ENCODE data around the gene ITGB3. TPM values are rescaled to one million over a fixed set of nuclear protein-coding genes. Genes with fewer than 3 reads are reported as not detected.
A peak's percentile ranks its signal among the peaks of the same experiment; 100 is the strongest.

The ITGB3 gene
- total and polyA plus RNA-seq, 2 of the 8 experiments (the other 6 are each of a cell fraction or from before 2014, with no cell fraction given): 0.08 to 0.09 TPM

DNA sequence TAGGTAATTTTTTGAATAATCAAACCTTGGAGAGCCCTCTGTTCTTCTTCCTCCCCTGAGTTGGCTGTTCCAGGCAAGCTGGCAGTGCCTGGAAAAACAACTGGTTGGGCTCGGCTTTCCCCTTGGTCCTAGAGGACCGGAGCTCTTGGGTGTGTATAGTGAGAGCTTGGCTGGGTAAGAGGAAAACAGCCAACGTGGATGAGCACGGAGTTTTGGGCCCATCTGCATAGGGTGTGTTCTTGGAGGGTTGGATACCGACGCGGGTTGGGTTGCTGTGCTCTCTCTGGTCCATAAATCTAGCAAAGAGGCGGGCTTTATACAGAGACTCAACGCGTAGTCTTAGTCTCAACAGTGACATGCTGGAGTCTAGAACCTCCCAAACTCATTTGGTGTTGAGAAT is 23.2 kb downstream of the ITGB3 start:
- peaks cover 6 to 18% (median 11%) of the 10 kb centered on the region in 4 experiments for H3K4me1 ChIP-seq (replicated peaks in 1 of 4; ENCODE audit: control insufficient read depth in 3 of 4, insufficient read depth in 4 of 4, low read length in 3 of 4)
- ChIA-PET CTCF (ENCODE audit: partially characterized antibody) (interaction anchor here (2.3 kb wide), 1 partner anchor 12 kb away, joined by 8 read pairs; no protein-coding TSS in a partner anchor), POLR2A (ENCODE audit: partially characterized antibody) (interaction anchor here (1.1 to 1.5 kb wide), 2 partner anchors 12 to 15 kb away, joined by 3 to 5 read pairs; no protein-coding TSS in a partner anchor)
- peak overlapping the region in 1 of 2 experiments; percentile 64; a peak in 1 of 4 replicates for H3K4me2 ChIP-seq (ENCODE audit: insufficient read depth in 1 of 2, low read depth in 2 of 2, low read length in 2 of 2)
- no peak overlapping the region for H4K5ac ChIP-seq (ENCODE audit: insufficient read length, low read depth, low read length)
- H3K27ac ChIP-seq (ENCODE audit: low read depth, low read length): no peak overlapping the region
- TF ChIP-seq CREB1 (IDR thresholded peaks at IDR 0.05) (no peak), CTBP2 (IDR thresholded peaks at IDR 0.05; ENCODE audit: borderline replicate concordance, insufficient read depth, insufficient read length, low read length) (no peak), EZH2 (IDR thresholded peaks at IDR 0.05; ENCODE audit: low read depth, low read length, severe bottlenecking) (no peak), KDM1A (IDR thresholded peaks at IDR 0.05; ENCODE audit: borderline replicate concordance, low read length) (no peak), JUND (IDR thresholded peaks at IDR 0.05; ENCODE audit: low read length) (no peak), RBBP5 (IDR thresholded peaks at IDR 0.05; ENCODE audit: borderline replicate concordance, low read depth, low read length) (0 out of 2 replicates have a peak, but pooled peaks have one; percentile 25)
- no peaks in the 10 kb centered on the region for H3K23me2 ChIP-seq (ENCODE audit: low read depth, low read length)
- H3K27me3 ChIP-seq (replicated peaks in 1 of 4; ENCODE audit: control insufficient read depth in 3 of 4, extremely low read depth in 1 of 4, insufficient read depth in 3 of 4, low read length in 3 of 4): no peaks in the 10 kb centered on the region
- no peaks in the 10 kb centered on the region for H3K79me1 ChIP-seq (ENCODE audit: low read depth, low read length)
- H3K18ac ChIP-seq (ENCODE audit: extremely low read depth, low read length): no peak overlapping the region
- H3K36me3 ChIP-seq (ENCODE audit: control insufficient read depth in 2 of 4, insufficient read depth in 4 of 4, low read length in 3 of 4): no peaks in the 10 kb centered on the region
- H3K79me2 ChIP-seq (ENCODE audit: control insufficient read depth in 1 of 2, insufficient read depth in 2 of 2, low read length in 2 of 2): no peaks in the 10 kb centered on the region
- H4K20me1 ChIP-seq (replicated peaks in 1 of 2; ENCODE audit: control insufficient read depth in 1 of 2, insufficient read depth in 2 of 2, low read length in 2 of 2): no peaks in the 10 kb centered on the region
- no peak overlapping the region for H3K9ac ChIP-seq (replicated peaks in 1 of 4; ENCODE audit: extremely low read depth in 1 of 4, low read depth in 3 of 4, low read length in 3 of 4)
- peak overlapping the region; percentile 93; the same call in 1 of the 2 replicates for H2BK12ac ChIP-seq (ENCODE audit: low read depth, low read length)
- no peak overlapping the region for H2BK5ac ChIP-seq (ENCODE audit: low read depth, low read length)
- no peak overlapping the region for H2AK5ac ChIP-seq (ENCODE audit: low read depth, low read length)
- H4K91ac ChIP-seq (replicated peaks; ENCODE audit: insufficient read length, low read length): no peak overlapping the region
- H2AFZ ChIP-seq (ENCODE audit: low read length): peak overlapping the region; percentile 75; the same call in 1 of the 2 replicates
- peak; percentile 24 for FAIRE-seq
- H2BK120ac ChIP-seq (replicated peaks; ENCODE audit: low read depth, low read length): no peak overlapping the region
- peak overlapping the region; percentile 90 for H2BK15ac ChIP-seq (ENCODE audit: low read length)
- H3K56ac ChIP-seq (replicated peaks; ENCODE audit: insufficient read length, low read depth, low read length): no peak overlapping the region
- H3K4ac ChIP-seq (replicated peaks; ENCODE audit: insufficient read length, low read depth, low read length): no peak overlapping the region
- no peaks in the 10 kb centered on the region for H3K9me3 ChIP-seq (ENCODE audit: insufficient read depth in 2 of 2, low read depth in 1 of 2, low read length in 1 of 2)
- WGBS, 2 experiments (ENCODE audit: extremely low coverage in 1 of 2, insufficient coverage in 1 of 2, insufficient read length in 1 of 2, insufficient replicate concordance in 2 of 2, low coverage in 1 of 2, low lambda C conversion rate in 2 of 2, missing lambda C conversion rate in 1 of 2): 87% methylated on average over 9 of the region's 10 CpGs; no CpG with 5 or more reads in 1 of the 2 experiments
- H4K8ac ChIP-seq (ENCODE audit: extremely low read depth, insufficient read depth, low read length): no peak overlapping the region
- H2BK20ac ChIP-seq (ENCODE audit: low read length): 0 out of 2 replicates have a peak overlapping the region, but pooled peaks have one; percentile 64
- H3K23ac ChIP-seq (ENCODE audit: insufficient read length): no peak overlapping the region
- no peak overlapping the region for H3K14ac ChIP-seq (ENCODE audit: insufficient read length)
- no peak for DNase-seq (ENCODE audit: low read depth in 1 of 2, low spot score in 2 of 2)
- H3K4me3 ChIP-seq (ENCODE audit: extremely low read depth in 1 of 4, insufficient read depth in 2 of 4, low read depth in 3 of 4, low read length in 4 of 4): no peak overlapping the region
